Stimulated activated CD8-positive, alpha-beta memory T cell treated with anti-CD3 and anti-CD28 coated beads, Interleukin-7, amount 100 ng/mL, for 1 hour (primary cell): ENCODE data around the gene ARID5B.
"Not testable (repeated sequence)": the region's sequence is repeated elsewhere in the genome, so short reads cannot be mapped to it uniquely, and the experiment has no call there.

ENCODE experiments used
- DNase-seq, 2 donors: peaks; one replicate each; pipeline ENCODE4 v3.0.0-alpha.2; 2020; ENCODE audit warnings: low read depth in 2 of 2

ARID5B gene

GRCh38 chr10:61965703-61966395, 64.3 kb downstream of the ARID5B start:
- DNase-seq, result no peak

- DNase-seq, result no peak
Measured at GRCh38 chr10:61967298-61967697, 65.8 kb downstream of the ARID5B start.

DNA sequence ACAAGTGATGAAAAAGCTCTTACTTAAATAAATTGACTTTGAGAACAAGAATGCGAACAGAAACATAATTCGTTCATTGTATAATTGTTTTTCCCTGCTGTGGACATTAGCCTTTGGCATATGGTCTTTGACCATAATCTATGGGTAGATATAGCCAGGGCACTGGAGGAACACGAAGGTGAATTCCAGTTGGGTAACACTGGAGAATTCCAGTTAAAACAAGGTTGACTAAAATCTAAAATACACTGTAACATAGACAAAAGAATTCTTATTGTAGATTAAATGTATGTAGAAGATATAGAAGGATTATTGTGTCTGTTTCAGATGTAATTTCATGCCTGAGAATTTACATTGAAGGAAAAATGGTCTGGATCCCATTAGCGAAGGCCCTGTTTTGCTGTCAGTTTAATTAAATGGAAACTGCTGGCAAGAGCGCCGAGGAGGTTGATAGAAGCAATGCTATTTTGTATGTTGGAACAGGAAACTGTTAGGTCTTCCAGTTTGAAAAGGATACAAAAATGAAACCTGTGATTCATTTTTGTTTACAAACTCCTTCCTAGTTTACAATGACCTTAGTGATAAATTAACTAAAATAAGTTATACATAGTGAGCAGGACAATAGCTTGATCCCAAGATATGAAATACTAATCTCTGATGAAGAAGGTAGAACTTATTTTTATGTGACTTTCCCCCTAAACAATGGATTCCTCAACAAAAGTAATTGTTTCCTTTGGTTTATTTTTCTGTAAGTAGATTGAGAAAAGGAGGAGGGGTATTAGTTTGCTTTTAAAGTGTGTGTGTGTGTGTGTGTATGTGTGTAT, 68.9 kb downstream of the ARID5B start:
- no peak for DNase-seq

GRCh38 chr10:61971003-61971325, 69.5 kb downstream of the ARID5B start:
- no peak for DNase-seq

- DNase-seq, result no peak
Measured at GRCh38 chr10:61973169-61973568, 71.7 kb downstream of the ARID5B start.

DNA sequence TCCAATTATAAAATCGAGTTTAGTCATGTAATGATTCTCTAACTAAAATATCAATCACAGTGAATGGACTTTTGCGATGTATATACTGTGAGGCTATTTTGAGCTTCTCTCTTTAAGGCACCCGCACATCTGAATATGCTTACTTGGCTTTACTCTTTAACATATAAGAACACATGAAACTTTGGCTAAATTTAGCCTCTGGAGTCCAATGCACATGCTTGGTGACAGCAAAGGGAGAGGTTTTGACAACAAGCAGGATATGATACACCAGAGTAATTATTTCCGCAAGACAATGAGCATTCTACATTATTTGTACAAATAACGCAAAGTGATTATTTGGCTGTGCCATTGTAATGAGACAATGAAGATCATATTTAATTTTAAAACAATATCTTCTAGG, 72.4 kb downstream of the ARID5B start:
- DNase-seq, result no peak

- DNase-seq, result no peak
Measured at GRCh38 chr10:61974601-61975390, 73.3 kb downstream of the ARID5B start.

- no peak for DNase-seq
Measured at GRCh38 chr10:61975391-61975932, 74.0 kb downstream of the ARID5B start.

- DNase-seq, result not testable (repeated sequence)
Measured at GRCh38 chr10:61976951-61977721, 75.6 kb downstream of the ARID5B start.

DNA sequence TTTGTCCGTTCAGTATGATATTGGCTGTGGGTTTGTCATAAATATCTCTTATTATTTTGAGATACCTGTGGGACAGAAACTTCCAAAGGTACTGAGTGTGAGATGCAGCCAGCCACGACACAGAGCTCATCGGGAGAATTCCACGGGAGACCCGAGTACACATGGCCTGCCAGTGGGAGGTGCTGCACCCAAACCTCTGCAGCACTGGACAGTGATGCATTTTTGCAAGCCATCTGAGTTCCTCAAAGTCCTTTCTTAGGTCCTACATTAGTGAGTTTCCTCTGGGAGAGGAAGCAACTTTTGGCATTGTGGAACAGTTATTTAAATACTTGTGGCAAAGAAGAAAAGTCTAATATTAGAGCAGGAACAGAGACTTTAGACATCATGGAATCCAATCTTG, 77.5 kb downstream of the ARID5B start:
- DNase-seq, result no peak

DNA sequence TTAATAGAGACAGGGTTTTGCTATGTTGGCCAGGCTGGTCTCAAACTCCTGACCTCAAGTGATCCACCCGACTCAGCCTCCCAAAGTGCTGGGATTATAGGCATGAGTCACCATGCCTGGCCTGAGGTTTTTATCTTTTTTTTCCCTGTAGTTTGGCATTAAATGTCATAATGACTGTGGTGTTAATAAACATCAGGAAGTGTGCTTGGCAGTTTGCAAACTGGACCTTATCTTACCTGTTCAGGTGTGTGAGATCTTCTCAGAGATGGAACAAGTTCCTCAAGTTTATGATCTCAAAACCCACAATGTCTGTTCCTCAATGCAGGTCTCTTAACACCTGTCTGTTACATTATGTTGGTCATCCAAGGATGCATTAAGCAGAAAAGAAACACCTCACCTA, 80.0 kb downstream of the ARID5B start:
- no peak for DNase-seq

DNA sequence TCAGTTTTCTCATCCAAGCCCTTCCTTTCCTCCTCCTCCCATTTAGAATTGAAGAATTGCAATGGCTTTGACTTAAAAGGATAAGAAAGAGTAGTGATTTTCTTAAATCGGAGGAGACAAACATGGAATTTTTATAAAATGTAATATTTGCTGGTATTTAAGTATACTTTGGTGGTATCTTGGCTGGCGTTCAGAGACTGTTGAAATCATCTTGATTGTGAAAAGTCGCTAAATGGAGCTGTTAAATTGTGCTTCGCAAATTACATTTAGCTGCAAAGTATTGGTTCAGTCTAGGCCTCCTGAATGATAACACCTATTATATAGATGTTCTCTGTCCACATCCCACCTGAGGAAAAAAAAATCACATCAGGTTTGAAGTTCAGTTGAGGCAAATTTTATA, 81.8 kb downstream of the ARID5B start:
- no peak for DNase-seq

DNA sequence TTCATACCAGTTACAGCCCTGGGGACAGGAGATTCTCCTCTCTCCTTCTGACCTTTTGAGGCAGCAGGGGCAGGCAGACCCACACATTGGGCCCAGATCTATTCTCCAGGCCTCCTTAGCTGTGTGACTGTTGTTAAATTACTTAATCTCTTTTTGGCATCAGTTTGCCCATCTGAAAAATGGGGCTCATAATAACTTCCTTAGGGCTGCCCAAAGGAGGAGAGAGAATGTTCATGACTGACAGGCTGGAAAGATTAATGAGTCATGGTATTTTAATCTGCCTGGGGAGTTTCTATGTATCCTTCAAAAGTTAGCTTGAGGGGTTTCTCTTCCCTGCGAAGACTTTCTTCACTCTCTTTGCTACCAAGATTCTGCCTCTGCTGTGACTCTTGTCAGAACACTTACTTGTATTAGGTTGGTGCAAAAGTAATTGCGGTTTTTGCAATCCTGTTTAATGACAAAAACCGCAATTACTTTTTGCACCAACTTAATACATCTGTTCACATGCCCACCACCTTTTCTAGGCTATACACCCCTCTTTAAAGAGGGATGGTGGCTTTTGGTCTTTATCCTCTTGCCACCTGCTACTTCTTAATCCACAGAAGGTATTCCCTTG, 83.4 kb downstream of the ARID5B start:
- no peak for DNase-seq

GRCh38 chr10:61985715-61986114, 84.2 kb downstream of the ARID5B start:
- DNase-seq, result no peak

- DNase-seq, result no peak
Measured at GRCh38 chr10:61986382-61986781, 84.9 kb downstream of the ARID5B start.

GRCh38 chr10:61986788-61987492, 85.4 kb downstream of the ARID5B start:
- no peak for DNase-seq

DNA sequence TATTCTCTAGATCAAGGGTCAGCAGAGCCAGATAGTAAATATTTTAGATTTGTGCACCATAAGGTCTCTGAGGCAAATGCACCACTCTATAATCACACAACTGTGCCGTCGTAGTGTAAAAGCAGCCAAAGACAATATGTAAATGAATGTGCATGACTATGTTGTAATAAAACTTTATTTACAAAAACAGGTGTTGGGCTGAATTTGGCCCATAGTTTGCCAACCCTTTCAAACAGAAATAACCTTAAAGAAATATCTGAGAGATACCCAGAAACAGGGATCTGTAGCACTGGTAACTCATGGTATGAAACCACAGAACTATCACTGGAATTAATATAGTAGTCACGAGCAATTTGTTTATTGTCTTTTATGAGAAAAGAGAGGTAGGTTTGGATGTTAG, 86.0 kb downstream of the ARID5B start:
- DNase-seq, result no peak

GRCh38 chr10:61987951-61988379, 86.5 kb downstream of the ARID5B start:
- DNase-seq, result no peak

DNA sequence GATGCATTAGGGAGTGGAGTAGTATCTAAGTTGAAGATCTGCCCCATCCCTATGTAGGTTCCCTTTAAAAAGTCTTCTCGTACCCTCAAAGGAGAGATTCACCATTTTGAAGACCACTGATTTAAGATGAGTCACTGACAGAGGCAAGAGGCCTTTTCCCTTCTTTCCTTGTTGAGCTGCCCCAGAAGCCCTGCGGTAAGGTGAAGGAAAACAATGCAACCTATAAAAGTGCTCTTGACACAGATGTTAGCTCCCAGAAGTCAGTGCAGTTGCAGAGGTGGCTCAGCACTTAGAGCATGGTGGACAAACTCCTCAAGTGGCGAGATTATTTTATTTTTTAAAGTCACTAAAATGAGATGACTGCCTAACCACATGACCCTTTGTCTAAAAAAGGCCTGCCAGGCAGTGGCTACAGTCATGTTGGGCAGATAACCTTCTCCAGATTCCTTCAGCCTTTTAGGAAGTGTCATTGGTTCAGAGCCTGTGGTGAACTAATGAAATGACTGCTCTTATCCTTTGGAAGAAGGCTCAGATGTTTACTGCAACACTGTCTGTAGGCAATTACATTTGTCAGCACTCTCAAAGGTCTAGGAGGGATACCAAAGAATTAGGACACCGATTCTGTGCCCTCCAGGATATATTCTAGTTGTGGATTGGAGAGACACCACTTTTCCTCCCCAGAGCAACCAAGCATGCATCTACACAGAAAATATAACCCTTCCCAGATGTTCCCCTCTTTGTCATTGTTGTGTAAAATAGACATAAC, 88.7 kb downstream of the ARID5B start:
- no peak for DNase-seq

DNA sequence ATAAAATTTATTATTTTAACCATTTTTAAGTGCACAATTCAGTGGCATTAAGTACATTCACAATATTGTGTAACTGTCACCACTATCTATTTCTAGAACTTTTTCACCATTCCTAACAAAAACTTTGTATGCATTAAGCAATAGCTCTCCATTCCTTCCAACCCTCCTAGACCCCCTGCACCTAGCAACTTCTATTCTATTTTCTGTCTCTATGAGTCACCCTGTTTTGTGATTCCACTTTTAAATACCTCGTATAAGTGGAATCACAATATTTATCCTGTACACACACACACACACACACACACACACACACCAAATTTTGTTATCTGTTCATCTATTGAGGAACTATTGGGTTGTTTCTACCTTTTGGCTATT, 89.2 kb downstream of the ARID5B start:
- DNase-seq, result no peak
